GM18867 (cell line): ENCODE data around the gene LAMP1.
"Not testable (repeated sequence)": the region's sequence is repeated elsewhere in the genome, so short reads cannot be mapped to it uniquely, and the experiment has no call there.

Experiments
- ATAC-seq: cut with Tn5 transposase; IDR thresholded peaks from one replicate; pipeline ENCODE4 v1.9.1; 2021; ENCODE audit warnings: mild to moderate bottlenecking, moderate library complexity; ENCODE audit not compliant: unreplicated experiment

The LAMP1 gene

GRCh38 chr13:113324398-113324797 lies 27.4 kb downstream of the LAMP1 start:
- ATAC-seq, result no peak

GRCh38 chr13:113325779-113326178 lies 28.7 kb downstream of the LAMP1 start:
- ATAC-seq, result no peak

- no peak for ATAC-seq
Measured at GRCh38 chr13:113327391-113327765, 30.3 kb downstream of the LAMP1 start.

GRCh38 chr13:113327766-113328471 lies 30.9 kb downstream of the LAMP1 start:
- ATAC-seq, result no peak

- ATAC-seq, result no peak
Measured at GRCh38 chr13:113328851-113329250, 31.8 kb downstream of the LAMP1 start.

GRCh38 chr13:113329656-113330312 lies 32.7 kb downstream of the LAMP1 start:
- no peak for ATAC-seq

GRCh38 chr13:113332615-113333014 lies 35.6 kb downstream of the LAMP1 start:
- ATAC-seq, result no peak

- ATAC-seq, result no peak
Measured at GRCh38 chr13:113333076-113333475, 36.0 kb downstream of the LAMP1 start.

GRCh38 chr13:113337556-113337955 lies 40.5 kb downstream of the LAMP1 start:
- ATAC-seq, result no peak

- ATAC-seq, result no peak
Measured at GRCh38 chr13:113337976-113338375, 40.9 kb downstream of the LAMP1 start.

- ATAC-seq, result no peak
Measured at GRCh38 chr13:113338451-113338850, 41.4 kb downstream of the LAMP1 start.

- no peak for ATAC-seq
Measured at GRCh38 chr13:113342820-113343691, 46.0 kb downstream of the LAMP1 start.

GRCh38 chr13:113343692-113343968 lies 46.6 kb downstream of the LAMP1 start:
- ATAC-seq, result no peak

GRCh38 chr13:113345486-113345885 lies 48.4 kb downstream of the LAMP1 start:
- ATAC-seq, result no peak

GRCh38 chr13:113347736-113348225 lies 50.7 kb downstream of the LAMP1 start:
- ATAC-seq, result not testable (repeated sequence)

GRCh38 chr13:113348591-113348990 lies 51.6 kb downstream of the LAMP1 start:
- no peak for ATAC-seq

- no peak for ATAC-seq
Measured at GRCh38 chr13:113349050-113349449, 52.0 kb downstream of the LAMP1 start.

GRCh38 chr13:113349491-113349890 lies 52.5 kb downstream of the LAMP1 start:
- ATAC-seq, result no peak

- ATAC-seq, result no peak
Measured at GRCh38 chr13:113350065-113350937, 53.3 kb downstream of the LAMP1 start.

GRCh38 chr13:113350938-113351335 lies 53.9 kb downstream of the LAMP1 start:
- no peak for ATAC-seq

- no peak for ATAC-seq
Measured at GRCh38 chr13:113351514-113352026, 54.5 kb downstream of the LAMP1 start.
